Brain microvascular endothelial cell (primary cell): ENCODE measurements around the gene CRTAC1.

ENCODE experiments used
- DNase-seq: peaks from one replicate; pipeline ENCODE4 v3.0.0-alpha.2; 2020
- H3K27ac ChIP-seq: fragments of 250-450 bp; sonication (Bioruptor Pico); 2 replicates; pipeline ENCODE4 v1.5.1; 2020; ENCODE audit warnings: mild to moderate bottlenecking, moderate library complexity
- H3K27me3 ChIP-seq: fragments of 250-450 bp; sonication (Bioruptor Pico); replicated peaks from 2 replicates; pipeline ENCODE4 v1.5.1; 2020; ENCODE audit warnings: mild to moderate bottlenecking
- H3K36me3 ChIP-seq: fragments of 250-450 bp; sonication (Bioruptor Pico); replicated peaks from 2 replicates; pipeline ENCODE4 v1.5.1; 2020; ENCODE audit warnings: mild to moderate bottlenecking
- H3K4me3 ChIP-seq: 2 replicates; pipeline ENCODE4 v1.5.1; 2011; ENCODE audit warnings: low read depth, mild to moderate bottlenecking, control low read depth, low read length, moderate library complexity
- CTCF ChIP-seq: IDR thresholded peaks from 2 replicates; pipeline ENCODE4 v1.5.1; 2011; ENCODE audit warnings: low read depth, mild to moderate bottlenecking, moderate library complexity, low read length, control low read depth, inconsistent platforms; ENCODE audit errors: missing control alignments
- in situ Hi-C: cut with HindIII; loops from 2 replicates; pipeline ENCODE4 v1.10.0; 2017; ENCODE audit warnings: low sequenced_read_pairs, low pct_ligation_motif_present

CRTAC1 gene

DNA sequence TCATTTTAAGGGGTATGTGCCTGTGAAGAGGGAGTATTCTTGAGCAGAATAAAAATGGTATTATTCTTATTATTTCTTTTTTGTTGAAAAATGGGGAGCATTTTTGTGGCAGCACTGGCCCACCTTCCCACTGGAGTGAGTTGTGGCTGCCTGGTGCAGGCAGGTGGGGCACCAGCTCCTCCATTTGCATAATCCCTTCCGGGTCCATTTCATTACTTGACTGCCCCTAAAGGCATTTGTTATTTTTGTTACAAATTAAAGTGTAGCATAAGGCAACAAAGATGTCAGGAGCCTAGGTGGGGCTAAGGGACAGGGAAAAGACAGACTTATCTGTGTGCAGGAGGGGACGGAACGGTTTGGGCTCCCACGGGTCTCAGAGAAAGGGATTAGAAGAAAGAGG, 154.0 kb downstream of the CRTAC1 start:
- Histone ChIP-seq H3K4me3 (no peak overlapping the region), H3K27me3 (peaks cover 30% of the 10 kb centered on the region), H3K27ac (no peak overlapping the region), H3K36me3 (no peaks in the 10 kb centered on the region)
- TF ChIP-seq CTCF = no peak
- DNase-seq = no peak
- in situ Hi-C loops = no loop called here

GRCh38 chr10:97875391-97875790, 155.0 kb downstream of the CRTAC1 start:
- in situ Hi-C loops = no loop called here
- no peak for TF ChIP-seq CTCF
- DNase-seq = no peak
- Histone ChIP-seq H3K4me3 (no peak overlapping the region), H3K27me3 (peaks cover 40% of the 10 kb centered on the region), H3K36me3 (no peaks in the 10 kb centered on the region), H3K27ac (no peak overlapping the region)

GRCh38 chr10:97874332-97874731, 156.1 kb downstream of the CRTAC1 start:
- in situ Hi-C loops = loop anchor here (25.0 kb wide), 1 partner anchor 112 kb away; the partner anchor contains the start of gene SFRP5
- H3K36me3 ChIP-seq = no peaks in the 10 kb centered on the region
- no peak for TF ChIP-seq CTCF
- peaks cover 44% of the 10 kb centered on the region for H3K27me3 ChIP-seq
- H3K4me3 ChIP-seq = no peak overlapping the region
- no peak overlapping the region for H3K27ac ChIP-seq
- no peak for DNase-seq

DNA sequence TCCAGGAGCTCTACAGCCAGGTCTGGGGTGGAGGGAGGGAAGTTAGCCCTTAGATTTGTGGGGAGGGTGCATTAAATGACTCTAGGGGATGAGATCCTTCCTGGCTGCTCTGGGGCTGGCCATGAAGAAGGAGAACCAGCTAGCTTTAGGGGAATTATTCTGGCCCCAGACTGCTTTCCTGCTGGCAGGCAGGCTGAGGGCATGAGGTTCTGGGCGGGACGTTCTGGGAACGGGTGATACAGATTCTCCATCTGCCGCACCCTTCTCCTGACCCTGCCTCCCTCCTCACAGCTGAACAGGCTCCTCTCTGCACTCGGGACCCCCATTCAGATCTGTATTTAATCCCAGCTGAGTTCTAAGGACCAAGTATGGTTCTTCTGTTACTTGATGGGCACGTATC, 156.9 kb downstream of the CRTAC1 start:
- DNase-seq = no peak
- Histone ChIP-seq H3K27me3 (peaks cover 44% of the 10 kb centered on the region), H3K27ac (no peak overlapping the region), H3K4me3 (no peak overlapping the region), H3K36me3 (no peaks in the 10 kb centered on the region)
- in situ Hi-C loops = loop anchor here (25.0 kb wide), 1 partner anchor 111 kb away; the partner anchor contains the start of gene SFRP5
- TF ChIP-seq CTCF = no peak

DNA sequence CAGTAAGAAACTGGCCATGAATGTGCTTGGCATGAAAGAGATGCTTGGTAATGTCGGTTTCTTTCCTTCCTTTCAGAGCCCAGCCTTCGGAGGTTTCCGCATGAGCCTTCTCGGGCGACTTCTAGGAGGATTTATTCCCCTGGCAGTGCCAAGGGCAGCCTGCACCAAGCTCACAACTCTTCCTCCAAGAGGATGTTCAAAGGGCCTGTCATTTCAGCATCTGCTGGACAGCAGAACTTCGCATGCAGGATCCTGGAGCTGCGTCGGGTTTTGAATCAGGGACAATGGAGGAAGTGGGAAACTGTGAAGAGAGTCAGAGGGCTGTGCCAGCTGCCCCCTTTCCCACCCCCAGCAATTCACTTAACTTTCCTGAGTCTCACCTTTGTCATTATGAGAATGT, 159.4 kb downstream of the CRTAC1 start:
- no peak for DNase-seq
- TF ChIP-seq CTCF = no peak
- peaks cover 44% of the 10 kb centered on the region for H3K27me3 ChIP-seq
- H3K4me3 ChIP-seq = no peak overlapping the region
- H3K36me3 ChIP-seq = no peaks in the 10 kb centered on the region
- no peak overlapping the region for H3K27ac ChIP-seq
- in situ Hi-C loops = loop anchor here (25.0 kb wide), 1 partner anchor 109 kb away; the partner anchor contains the start of gene SFRP5
